Measurements from ENCODE around the gene CD44. TPM values are rescaled to one million over a fixed set of nuclear protein-coding genes. Genes with fewer than 3 reads are reported as not detected.

CD44 gene
- total and polyA plus RNA-seq, 10 of the 15 experiments (the other 5 are each of a cell fraction or from before 2014, with no cell fraction given) = 57.1 to 293 (median 120) TPM

DNA sequence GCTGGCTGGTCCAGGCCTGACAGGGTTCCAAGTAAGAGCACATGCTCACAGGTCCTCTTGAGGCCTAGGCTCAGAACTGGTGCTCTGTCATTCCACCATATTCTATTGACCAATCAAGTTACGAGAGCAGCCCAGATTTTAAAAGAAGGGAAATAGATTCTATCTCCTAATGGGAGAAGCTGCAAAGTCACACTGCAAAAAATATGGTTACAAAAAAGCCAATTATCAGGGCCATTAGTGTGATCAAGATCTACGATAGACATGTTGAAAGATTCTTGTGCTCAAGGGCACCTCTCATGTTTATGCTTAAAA lies 96.1 kb downstream of the CD44 start:
- Histone ChIP-seq H3K4me1 (ENCODE audit: control insufficient read depth, insufficient read depth, low read length) (peaks cover 19% of the 10 kb centered on the region), H3K9me3 (replicated peaks; ENCODE audit: control insufficient read depth, insufficient read depth, low read length) (no peaks in the 10 kb centered on the region; the same call in 2 of the 3 replicates), H3K4me3 (no peak overlapping the region), H3K27me3 (replicated peaks in 1 of 2; ENCODE audit: control insufficient read depth in 2 of 2, insufficient read depth in 2 of 2, low read length in 1 of 2) (no peaks in the 10 kb centered on the region), H3K9ac (ENCODE audit: control insufficient read depth, insufficient read depth, low read length) (no peak overlapping the region), H3K79me2 (ENCODE audit: control insufficient read depth, insufficient read depth, low read length) (no peaks in the 10 kb centered on the region), H3K4me2 (ENCODE audit: control insufficient read depth, insufficient read depth) (no peak overlapping the region), H3K27ac (ENCODE audit: control insufficient read depth, insufficient read depth) (no peak overlapping the region), H2AFZ (ENCODE audit: control insufficient read depth, low read depth, low read length) (no peak overlapping the region), H4K20me1 (ENCODE audit: control insufficient read depth, insufficient read depth) (no peaks in the 10 kb centered on the region), H3K36me3 (ENCODE audit: control insufficient read depth in 2 of 2, insufficient read depth in 2 of 2, low read length in 1 of 2) (no peaks in the 10 kb centered on the region)
- ChIA-PET RAD21 (ENCODE audit: unreplicated experiment) (interaction anchor here (1.1 to 7.4 kb wide), 6 partner anchors 10 to 309 kb away, joined by 3 to 79 read pairs (median 14); no protein-coding TSS in a partner anchor), POLR2A (no interaction called here), SMC1A (ENCODE audit: uncharacterized antibody, unreplicated experiment) (interaction anchor here (0.6 to 6.5 kb wide), 11 partner anchors 8 to 309 kb away, joined by 3 to 64 read pairs (median 11); no protein-coding TSS in a partner anchor), CTCF (interaction anchor here (1.1 to 11.7 kb wide), 9 partner anchors 16 to 308 kb away, joined by 3 to 98 read pairs (median 10); no protein-coding TSS in a partner anchor)
- DNase-seq (ENCODE audit: low read depth, low spot score) = no peak
- no peak for ATAC-seq
- no TSS peak for BruUV-seq (replicated peaks)
- in situ Hi-C loops (cut with MboI) (loop anchor here (5.0 kb wide), 2 partner anchors 238 to 313 kb away; no protein-coding TSS in a partner anchor), intact Hi-C loops (cut with micrococcal nuclease; ENCODE audit: unreplicated experiment) (loop anchor here (5.0 kb wide), 1 partner anchor 88 kb away; no protein-coding TSS in a partner anchor)
- no peak for FAIRE-seq
- WGBS (ENCODE audit: insufficient coverage, insufficient replicate concordance, low lambda C conversion rate, missing lambda C conversion rate) = 100% methylated on average over 2 of the region's 2 CpGs
- TF ChIP-seq CHD4 (IDR thresholded peaks at IDR 0.05) (no peak), SMARCA5 (IDR thresholded peaks at IDR 0.05) (no peak), CHD1 (IDR thresholded peaks at IDR 0.05; ENCODE audit: low read depth, low read length) (no peak), BHLHE40 (IDR thresholded peaks at IDR 0.05; ENCODE audit: borderline replicate concordance in 1 of 2, low read depth in 2 of 2, low read length in 1 of 2) (no peak)

DNA sequence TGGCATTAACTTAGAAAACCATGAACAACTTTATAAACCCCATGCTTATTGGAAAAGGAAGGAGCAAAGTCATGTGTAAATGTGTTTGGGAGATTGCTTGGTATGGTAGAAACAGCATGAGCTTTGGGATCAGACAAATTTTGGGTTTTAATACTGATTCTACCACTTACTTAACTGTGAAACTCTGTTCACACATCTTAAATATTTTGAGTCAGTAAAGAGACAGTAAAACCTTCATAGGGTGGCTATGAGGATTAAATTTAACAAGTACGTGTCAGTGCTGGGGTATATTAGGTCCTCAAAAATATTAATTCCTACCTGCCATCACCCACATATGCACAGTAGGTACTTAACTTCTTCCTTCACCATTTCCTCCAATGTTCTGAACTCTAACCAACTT lies 96.5 kb downstream of the CD44 start:
- no peak overlapping the region for H3K9ac ChIP-seq (ENCODE audit: control insufficient read depth, insufficient read depth, low read length)
- no peak for FAIRE-seq
- H3K27ac ChIP-seq (ENCODE audit: control insufficient read depth, insufficient read depth) = no peak overlapping the region
- CTCF ChIA-PET = interaction anchor here (1.0 to 11.7 kb wide), 14 partner anchors 17 to 309 kb away, joined by 3 to 98 read pairs (median 6); no protein-coding TSS in a partner anchor
- intact Hi-C loops (cut with micrococcal nuclease; ENCODE audit: unreplicated experiment) (loop anchor here (5.0 kb wide), 1 partner anchor 88 kb away; no protein-coding TSS in a partner anchor), in situ Hi-C loops (cut with MboI) (loop anchor here (5.0 kb wide), 2 partner anchors 238 to 313 kb away; no protein-coding TSS in a partner anchor)
- DNase-seq (ENCODE audit: low read depth, low spot score) = no peak
- SMC1A ChIA-PET (ENCODE audit: uncharacterized antibody, unreplicated experiment) = interaction anchor here (0.6 to 6.5 kb wide), 17 partner anchors 7 to 310 kb away, joined by 3 to 64 read pairs (median 4); no protein-coding TSS in a partner anchor
- no peaks in the 10 kb centered on the region for H3K27me3 ChIP-seq (replicated peaks in 1 of 2; ENCODE audit: control insufficient read depth in 2 of 2, insufficient read depth in 2 of 2, low read length in 1 of 2)
- H3K4me3 ChIP-seq = no peak overlapping the region
- ATAC-seq = no peak
- no peak overlapping the region for H2AFZ ChIP-seq (ENCODE audit: control insufficient read depth, low read depth, low read length)
- no peaks in the 10 kb centered on the region for H4K20me1 ChIP-seq (ENCODE audit: control insufficient read depth, insufficient read depth)
- H3K9me3 ChIP-seq (replicated peaks; ENCODE audit: control insufficient read depth, insufficient read depth, low read length) = no peaks in the 10 kb centered on the region; the same call in 2 of the 3 replicates
- H3K4me2 ChIP-seq (ENCODE audit: control insufficient read depth, insufficient read depth) = no peak overlapping the region
- RAD21 ChIA-PET (ENCODE audit: unreplicated experiment) = interaction anchor here (0.6 to 7.4 kb wide), 11 partner anchors 10 to 311 kb away, joined by 3 to 79 read pairs (median 4); no protein-coding TSS in a partner anchor
- H3K79me2 ChIP-seq (ENCODE audit: control insufficient read depth, insufficient read depth, low read length) = no peaks in the 10 kb centered on the region
- no peak for TF ChIP-seq IKZF1 (conservative IDR thresholded peaks at IDR 0.05)
- no peak for TF ChIP-seq TCF3 (IDR thresholded peaks at IDR 0.05; ENCODE audit: borderline replicate concordance, insufficient read depth, low read depth, low read length)
- TF ChIP-seq PAX8 (IDR thresholded peaks at IDR 0.05) = no peak
- no peak for TF ChIP-seq RELB (IDR thresholded peaks at IDR 0.05; ENCODE audit: low read depth)
- no peak for TF ChIP-seq HCFC1 (IDR thresholded peaks at IDR 0.05; ENCODE audit: low read length)
- peaks cover 19% of the 10 kb centered on the region for H3K4me1 ChIP-seq (ENCODE audit: control insufficient read depth, insufficient read depth, low read length)
- no TSS peak for BruUV-seq (replicated peaks)
- no peaks in the 10 kb centered on the region for H3K36me3 ChIP-seq (ENCODE audit: control insufficient read depth in 2 of 2, insufficient read depth in 2 of 2, low read length in 1 of 2)
- WGBS (ENCODE audit: insufficient coverage, insufficient replicate concordance, low lambda C conversion rate, missing lambda C conversion rate) = 27% methylated on average over 1 of the region's 1 CpG
- POLR2A ChIA-PET = no interaction called here

Measured in GM12878 (cell line).